Nephron (organoid): ENCODE data around the gene P2RY8.

Experiments used
- H3K27ac Mint-ChIP-seq, 3 experiments: 2 replicates each; pipeline ENCODE4 v1.8.0; 2020; ENCODE audit warnings: mixed read lengths in 3 of 3, mild to moderate bottlenecking in 2 of 3, moderate library complexity in 1 of 3
- H3K27me3 Mint-ChIP-seq: 2 replicates; pipeline ENCODE4 v1.8.0; 2021; ENCODE audit warnings: low read depth, mild to moderate bottlenecking, moderate library complexity, mixed read lengths
- H3K36me3 Mint-ChIP-seq: 2 replicates; pipeline ENCODE4 v1.8.0; 2020; ENCODE audit warnings: low read depth, mixed read lengths
- H3K4me1 Mint-ChIP-seq: 2 replicates; pipeline ENCODE4 v1.8.0; 2020; ENCODE audit warnings: mixed read lengths
- H3K4me3 Mint-ChIP-seq, 3 experiments: 2 replicates each; pipeline ENCODE4 v1.8.0; 2020; ENCODE audit warnings: mild to moderate bottlenecking in 3 of 3, mixed read lengths in 3 of 3, moderate library complexity in 2 of 3
- H3K9me3 Mint-ChIP-seq: 2 replicates; pipeline ENCODE4 v1.8.0; 2020; ENCODE audit warnings: mixed read lengths
- TF ChIP-seq, protein P1 (sequence below), 3 experiments: fragments of 200-600 bp; sonication (generic); IDR thresholded peaks; one replicate each; pipeline ENCODE4 v1.5.0; 2021; ENCODE audit warnings: antibody characterized with exemption in 3 of 3; ENCODE audit not compliant: unreplicated experiment in 3 of 3

Gene P2RY8, protein sequence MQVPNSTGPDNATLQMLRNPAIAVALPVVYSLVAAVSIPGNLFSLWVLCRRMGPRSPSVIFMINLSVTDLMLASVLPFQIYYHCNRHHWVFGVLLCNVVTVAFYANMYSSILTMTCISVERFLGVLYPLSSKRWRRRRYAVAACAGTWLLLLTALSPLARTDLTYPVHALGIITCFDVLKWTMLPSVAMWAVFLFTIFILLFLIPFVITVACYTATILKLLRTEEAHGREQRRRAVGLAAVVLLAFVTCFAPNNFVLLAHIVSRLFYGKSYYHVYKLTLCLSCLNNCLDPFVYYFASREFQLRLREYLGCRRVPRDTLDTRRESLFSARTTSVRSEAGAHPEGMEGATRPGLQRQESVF

DNA sequence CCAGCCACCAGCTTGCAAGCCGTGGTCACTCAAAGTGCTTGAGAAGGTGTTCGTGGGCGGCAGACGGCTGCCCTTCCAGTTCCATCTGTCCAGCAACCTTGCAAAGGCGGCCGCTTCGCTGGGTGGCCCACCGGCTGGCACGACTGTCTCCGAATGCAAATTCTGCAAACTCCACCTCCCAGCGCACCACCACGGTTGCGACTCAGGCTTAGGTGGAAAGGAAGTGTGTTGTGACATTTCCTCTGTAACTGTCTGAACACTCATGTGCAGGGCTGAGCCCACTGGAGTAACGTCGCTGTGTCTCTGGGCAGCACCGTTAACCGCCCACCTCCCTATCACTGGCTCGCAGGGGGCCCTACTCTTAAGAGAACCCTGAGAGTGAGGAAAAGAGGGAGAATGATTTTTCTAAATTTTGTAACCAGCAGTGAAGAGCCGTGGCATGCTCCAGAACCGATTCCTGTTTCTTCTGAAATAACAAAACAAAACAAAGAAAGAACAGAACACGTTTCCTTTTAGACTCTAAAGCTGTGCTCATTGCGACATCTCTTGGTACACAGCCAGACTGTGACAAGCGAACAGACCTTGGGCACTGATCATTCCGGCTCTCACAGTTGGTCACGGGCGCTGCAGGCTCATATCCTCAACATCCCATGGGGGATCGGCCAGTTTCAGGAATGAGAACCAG is at the start of gene P2RY8:
P2RY8 (minus strand) TSS at position 155 of the 685 bp plus-strand sequence. CDS start 70,627 bp downstream, outside the sequence.
- no peaks in the 10 kb centered on the region for H3K36me3 Mint-ChIP-seq
- H3K4me3 Mint-ChIP-seq, result no peak within 1 kb of the TSS
- H3K4me1 Mint-ChIP-seq, result no peaks in the 10 kb centered on the region
- peaks cover 9% of the 10 kb centered on the region for H3K27me3 Mint-ChIP-seq
- TF ChIP-seq, protein P1, sequence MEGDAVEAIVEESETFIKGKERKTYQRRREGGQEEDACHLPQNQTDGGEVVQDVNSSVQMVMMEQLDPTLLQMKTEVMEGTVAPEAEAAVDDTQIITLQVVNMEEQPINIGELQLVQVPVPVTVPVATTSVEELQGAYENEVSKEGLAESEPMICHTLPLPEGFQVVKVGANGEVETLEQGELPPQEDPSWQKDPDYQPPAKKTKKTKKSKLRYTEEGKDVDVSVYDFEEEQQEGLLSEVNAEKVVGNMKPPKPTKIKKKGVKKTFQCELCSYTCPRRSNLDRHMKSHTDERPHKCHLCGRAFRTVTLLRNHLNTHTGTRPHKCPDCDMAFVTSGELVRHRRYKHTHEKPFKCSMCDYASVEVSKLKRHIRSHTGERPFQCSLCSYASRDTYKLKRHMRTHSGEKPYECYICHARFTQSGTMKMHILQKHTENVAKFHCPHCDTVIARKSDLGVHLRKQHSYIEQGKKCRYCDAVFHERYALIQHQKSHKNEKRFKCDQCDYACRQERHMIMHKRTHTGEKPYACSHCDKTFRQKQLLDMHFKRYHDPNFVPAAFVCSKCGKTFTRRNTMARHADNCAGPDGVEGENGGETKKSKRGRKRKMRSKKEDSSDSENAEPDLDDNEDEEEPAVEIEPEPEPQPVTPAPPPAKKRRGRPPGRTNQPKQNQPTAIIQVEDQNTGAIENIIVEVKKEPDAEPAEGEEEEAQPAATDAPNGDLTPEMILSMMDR (IDR thresholded peaks at IDR 0.05; ENCODE audit: unreplicated experiment in 3 of 3), result no peak
- H3K27ac Mint-ChIP-seq, result no peak within 1 kb of the TSS
- no peaks in the 10 kb centered on the region for H3K9me3 Mint-ChIP-seq

DNA sequence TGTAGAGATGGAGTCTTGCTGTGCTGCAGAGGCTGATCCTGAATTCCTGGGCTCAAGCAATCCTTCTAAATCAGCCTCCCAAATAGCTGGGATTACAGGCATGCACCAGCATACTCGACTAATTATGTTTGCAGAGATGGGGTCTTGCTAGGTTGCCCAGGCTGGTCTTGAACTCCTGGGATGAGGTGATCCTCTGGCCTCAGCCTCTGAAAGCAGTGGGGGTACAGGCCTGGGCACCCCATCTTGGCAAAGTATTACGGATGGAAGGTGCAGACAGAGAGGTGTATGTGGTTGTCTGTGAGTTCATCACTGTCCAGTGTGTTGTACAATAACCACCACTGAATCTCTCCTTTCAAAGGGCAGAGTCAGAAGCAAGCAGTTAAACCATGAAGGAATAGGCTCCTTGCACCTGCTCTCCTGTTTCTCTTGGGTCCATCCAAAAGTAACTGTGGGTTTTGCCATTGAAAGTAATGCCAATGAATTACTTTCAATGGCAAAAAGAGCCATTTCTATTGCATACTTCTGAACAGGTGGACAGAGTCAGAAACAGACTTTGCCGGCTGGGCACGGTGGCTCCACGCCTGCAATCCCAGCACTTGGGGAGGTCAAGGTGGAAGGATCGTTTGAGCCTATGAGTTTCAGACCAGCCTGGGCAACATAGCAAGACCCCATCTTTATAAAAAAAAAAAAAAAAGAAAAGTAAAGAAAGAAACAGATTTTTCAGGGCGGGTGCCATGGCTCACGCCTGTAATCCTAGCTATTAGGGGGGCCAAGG is 47.4 kb upstream of the P2RY8 start:
- H3K4me3 Mint-ChIP-seq, result no peak overlapping the region
- no peaks in the 10 kb centered on the region for H3K36me3 Mint-ChIP-seq
- no peaks in the 10 kb centered on the region for H3K27me3 Mint-ChIP-seq
- no peaks in the 10 kb centered on the region for H3K9me3 Mint-ChIP-seq
- H3K4me1 Mint-ChIP-seq, result no peaks in the 10 kb centered on the region
- TF ChIP-seq, protein P1 (IDR thresholded peaks at IDR 0.05; ENCODE audit: unreplicated experiment in 3 of 3), result no peak
- no peak overlapping the region for H3K27ac Mint-ChIP-seq

DNA sequence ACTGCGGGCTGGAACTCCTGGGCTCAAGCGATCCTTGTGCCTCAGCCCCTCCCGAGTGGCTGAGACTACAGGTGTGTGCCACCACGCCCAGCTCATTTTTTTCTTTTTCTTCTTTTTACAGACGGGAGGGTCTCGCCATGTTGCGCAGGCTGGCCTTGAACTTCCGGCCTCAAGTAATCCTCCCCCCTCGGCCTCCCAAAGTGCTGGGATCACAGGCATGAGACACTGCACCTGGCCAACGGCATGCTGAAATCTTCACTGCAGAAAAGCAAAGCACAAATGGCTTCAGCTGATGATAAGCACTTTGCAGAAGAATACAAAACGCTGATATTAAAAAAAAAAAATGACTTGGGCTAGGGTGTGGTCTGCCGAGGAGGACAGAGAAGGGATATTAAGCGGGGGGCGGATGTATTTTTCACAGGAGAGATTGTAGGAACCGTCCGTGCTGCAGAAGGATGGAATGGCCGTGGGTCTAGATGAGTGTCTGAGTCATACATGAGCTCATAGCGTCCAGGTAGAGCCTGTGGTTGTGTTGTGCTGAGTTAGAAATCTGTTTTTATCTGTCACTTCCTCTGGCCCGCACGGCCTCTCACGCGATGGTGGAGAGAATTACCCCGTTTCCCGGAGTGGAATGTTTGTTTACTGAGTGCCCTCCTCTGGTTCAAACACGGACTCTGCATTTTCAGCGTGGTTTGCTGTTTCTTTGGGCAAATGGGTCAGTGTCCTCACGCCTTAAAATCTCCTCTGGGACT is 45.9 kb upstream of the P2RY8 start:
- H3K4me1 Mint-ChIP-seq, result no peaks in the 10 kb centered on the region
- no peak overlapping the region for H3K4me3 Mint-ChIP-seq
- TF ChIP-seq, protein P1 (IDR thresholded peaks at IDR 0.05; ENCODE audit: unreplicated experiment in 3 of 3), result no peak
- H3K27me3 Mint-ChIP-seq, result no peaks in the 10 kb centered on the region
- no peaks in the 10 kb centered on the region for H3K9me3 Mint-ChIP-seq
- H3K36me3 Mint-ChIP-seq, result no peaks in the 10 kb centered on the region
- H3K27ac Mint-ChIP-seq, result no peak overlapping the region

DNA sequence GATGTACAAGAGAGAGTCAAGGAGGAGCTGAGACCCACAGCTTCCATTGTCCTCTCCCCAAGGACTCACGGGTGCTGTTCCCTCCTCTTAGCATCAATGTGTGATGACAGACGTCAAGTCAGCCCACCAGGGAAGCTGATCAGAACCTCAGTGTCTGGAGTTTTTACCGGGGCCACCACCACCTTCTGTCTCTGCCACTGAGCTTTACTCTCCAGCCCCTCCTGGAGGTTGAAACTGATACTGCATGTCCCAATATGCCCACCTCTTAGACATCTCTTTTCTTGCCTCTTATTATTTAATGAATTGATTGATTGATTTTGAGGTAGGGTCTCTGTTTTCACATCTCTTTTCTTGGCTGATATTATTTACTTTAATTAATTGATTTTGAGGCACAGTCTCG is 44.1 kb upstream of the P2RY8 start:
- Mint-ChIP-seq H3K36me3 (no peaks in the 10 kb centered on the region), H3K4me1 (no peaks in the 10 kb centered on the region), H3K27ac (no peak overlapping the region), H3K9me3 (no peaks in the 10 kb centered on the region), H3K27me3 (no peaks in the 10 kb centered on the region), H3K4me3 (no peak overlapping the region)
- TF ChIP-seq, protein P1 (IDR thresholded peaks at IDR 0.05; ENCODE audit: unreplicated experiment in 3 of 3), result peak; percentile 47 to 59 (median 57)

DNA sequence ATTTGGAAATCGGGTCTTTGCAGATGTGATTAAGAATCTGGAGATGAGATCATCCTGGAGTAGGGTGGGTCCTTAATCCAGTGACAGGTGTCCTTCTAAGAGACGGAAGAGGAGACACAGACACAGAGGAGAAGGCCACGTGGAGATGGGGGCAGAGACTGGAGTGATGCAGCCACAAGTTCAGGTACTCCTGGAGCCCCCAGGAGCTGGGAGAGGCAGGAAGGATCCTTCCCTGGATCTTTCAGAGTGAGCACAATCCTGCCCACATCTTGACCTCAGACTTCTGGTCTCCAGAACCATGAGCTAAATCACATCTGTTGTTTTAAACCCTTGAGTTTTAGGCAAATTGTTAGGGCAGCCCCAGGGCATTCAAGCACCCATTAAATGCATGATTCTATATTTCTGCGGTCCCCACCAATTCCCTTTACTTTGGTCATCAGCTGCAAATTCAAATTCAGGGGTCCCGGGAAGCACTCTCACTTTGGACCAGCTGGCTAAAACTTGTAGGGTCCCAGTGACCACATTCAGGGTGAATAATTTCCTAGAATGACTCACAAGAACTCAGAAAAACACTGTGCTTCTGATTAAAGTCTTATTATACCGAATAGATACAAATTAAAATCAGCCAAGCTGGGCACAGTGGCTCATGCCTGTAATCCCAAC is 41.7 kb upstream of the P2RY8 start:
- Mint-ChIP-seq H3K4me1 (no peaks in the 10 kb centered on the region), H3K9me3 (no peaks in the 10 kb centered on the region), H3K4me3 (no peak overlapping the region), H3K36me3 (no peaks in the 10 kb centered on the region), H3K27me3 (no peaks in the 10 kb centered on the region), H3K27ac (no peak overlapping the region)
- TF ChIP-seq, protein P1 (IDR thresholded peaks at IDR 0.05; ENCODE audit: unreplicated experiment in 3 of 3), result no peak
